SK-N-SH treated with all-trans-retinoic acid at 6 μM for 48 hours (cell line): ENCODE data around the gene CD55.

ENCODE experiments used
- CREB5 ChIP-seq: fragments of 250-450 bp; sonication (Bioruptor Pico); IDR thresholded peaks from 2 replicates; pipeline ENCODE4 v1.5.1; 2020; ENCODE audit warnings: low read depth, mild to moderate bottlenecking, moderate library complexity
- OSR1 ChIP-seq: fragments of 250-450 bp; sonication (Bioruptor Pico); IDR thresholded peaks from 2 replicates; pipeline ENCODE4 v1.8.0; 2022; ENCODE audit warnings: moderate library complexity, mild to moderate bottlenecking, inconsistent platforms
- PPARA ChIP-seq: fragments of 250-450 bp; sonication (Bioruptor Pico); IDR thresholded peaks from 2 replicates; pipeline ENCODE4 v1.5.0; 2020; ENCODE audit warnings: mild to moderate bottlenecking, borderline replicate concordance
- RARB ChIP-seq: fragments of 250-450 bp; sonication (Bioruptor Pico); IDR thresholded peaks from 2 replicates; pipeline ENCODE4 v1.8.0; 2021; ENCODE audit warnings: mild to moderate bottlenecking, moderate library complexity
- ZC3H10 ChIP-seq: fragments of 250-450 bp; sonication (Bioruptor Pico); IDR thresholded peaks from 2 replicates; pipeline ENCODE4 v1.5.1; 2021; ENCODE audit warnings: mild to moderate bottlenecking, moderate library complexity
- ZFP30 ChIP-seq: fragments of 450-650 bp; formaldehyde crosslinking; IDR thresholded peaks from 2 replicates; pipeline ENCODE4 v1.5.0; 2022; ENCODE audit warnings: mild to moderate bottlenecking, moderate library complexity

GRCh38 chr1:207393610-207394009 lies 72.1 kb downstream of the CD55 start:
- TF ChIP-seq ZFP30 (CRISPR knock-in tag) (no peak), ZC3H10 (CRISPR knock-in tag) (no peak), OSR1 (CRISPR knock-in tag) (no peak), RARB (no peak), CREB5 (CRISPR knock-in tag) (no peak), PPARA (CRISPR knock-in tag) (no peak)
